LNCAP (cell line): ENCODE results near the gene HIVEP3.

Experiments
- CTCF ChIP-seq: fragments of 450-650 bp; IDR thresholded peaks from 2 replicates; pipeline ENCODE4 v1.5.1; 2017; ENCODE audit warnings: mild to moderate bottlenecking

The HIVEP3 gene

GRCh38 chr1:41698916-41699860 lies 219.5 kb downstream of the HIVEP3 start:
- TF ChIP-seq CTCF, result no peak

- TF ChIP-seq CTCF, result no peak
These were observed 222.3 kb downstream of the HIVEP3 start for GRCh38 chr1:41696381-41696780.

GRCh38 chr1:41695118-41695745 lies 223.5 kb downstream of the HIVEP3 start:
- TF ChIP-seq CTCF, result no peak

GRCh38 chr1:41691424-41691823 lies 227.3 kb downstream of the HIVEP3 start:
- TF ChIP-seq CTCF, result no peak

GRCh38 chr1:41690331-41690730 lies 228.4 kb downstream of the HIVEP3 start:
- TF ChIP-seq CTCF, result no peak

- no peak for TF ChIP-seq CTCF
These were observed 229.2 kb downstream of the HIVEP3 start for GRCh38 chr1:41689558-41689981.

- no peak for TF ChIP-seq CTCF
These were observed 229.6 kb downstream of the HIVEP3 start for GRCh38 chr1:41689139-41689538.
